Gastrocnemius medialis (tissue), 4 donors: ENCODE measurements around the gene TRIM44. TPM values are rescaled to one million over a fixed set of nuclear protein-coding genes. Genes with fewer than 3 reads are reported as not detected.

Experiments
- ATAC-seq, 2 donors: fragments of 150-250 bp; one replicate each; pipeline ENCODE4 v1.9.1; 2016
- DNase-seq, 2 donors: peaks; one replicate each; pipeline ENCODE4 v3.0.0-alpha.2; 2019
- H3K27ac ChIP-seq, 4 donors: fragments of 200-600 bp; sonication (generic); 1 replicate in 1 of 4; 2 replicates in 3 of 4; pipeline ENCODE4 v1.5.1; 2016 to 2018; ENCODE audit warnings: mild to moderate bottlenecking in 2 of 4, moderate library complexity in 1 of 4
- H3K27me3 ChIP-seq, 3 donors: fragments of 200-600 bp; sonication (generic) in 2 of 3; 1 replicate in 1 of 3; 2 replicates in 2 of 3; pipeline versions ENCODE4 v1.5.1 to v1.6.0; 2016 to 2019; ENCODE audit warnings: mild to moderate bottlenecking in 1 of 3, moderate library complexity in 1 of 3
- H3K36me3 ChIP-seq, 2 donors: fragments of 200-600 bp; sonication (generic) in 1 of 2; one replicate each; pipeline ENCODE4 v1.5.1; 2017 to 2018
- H3K4me1 ChIP-seq, 2 donors: fragments of 200-600 bp; sonication (generic) in 1 of 2; one replicate each; pipeline ENCODE4 v1.5.1; 2016 to 2017; ENCODE audit warnings: mild to moderate bottlenecking in 2 of 2
- H3K4me3 ChIP-seq, 4 donors: fragments of 200-600 bp; sonication (generic) in 3 of 4; 1 replicate in 1 of 4; 2 replicates in 3 of 4; pipeline ENCODE4 v1.5.1; 2016 to 2019; ENCODE audit warnings: mild to moderate bottlenecking in 2 of 4
- H3K9me3 ChIP-seq, 3 donors: fragments of 200-600 bp; sonication (generic) in 2 of 3; 1 replicate in 1 of 3; 2 replicates in 2 of 3; pipeline ENCODE4 v1.5.1; 2016 to 2019
- CTCF ChIP-seq, 5 experiments: fragments of 450-650 bp in 3 of 5; fragments of 200-600 bp in 2 of 5; sonication (generic) in 2 of 5; IDR thresholded peaks in 4 of 5; conservative IDR thresholded peaks in 1 of 5; 1 replicate in 4 of 5; 2 replicates in 1 of 5; pipeline ENCODE4 v1.5.1; 2016 to 2019; ENCODE audit warnings: antibody characterized with exemption in 5 of 5, mild to moderate bottlenecking in 3 of 5, moderate library complexity in 3 of 5
- POLR2A ChIP-seq, 2 donors: fragments of 450-650 bp; IDR thresholded peaks; one replicate each; pipeline ENCODE4 v1.6.1; 2017; ENCODE audit warnings: antibody characterized with exemption in 2 of 2, mild to moderate bottlenecking in 2 of 2, moderate library complexity in 2 of 2
- in situ Hi-C, 4 donors: fragments of 200-750 bp; cut with MboI; loops; one replicate each; pipeline versions ENCODE4 v1.15.0 to v1.8.0; 2017; ENCODE audit warnings: low sequenced_read_pairs in 4 of 4
- intact Hi-C: fragments of 100-400 bp; cut with DNase I; formaldehyde crosslinking; loops from one replicate; pipeline ENCODE4 v1.15.1; 2023; ENCODE audit warnings: low total_unique reads
- total RNA-seq, 4 donors: library from RNA; depleted of rRNA; stranded (reverse); fragments of >200 nt; gene quantifications; one replicate each; pipeline versions ENCODE4 v1.1.0 to v1.2.3, GENCODE V29; 2016

The TRIM44 gene
- total RNA-seq, result 10 to 100 TPM; 25.5 to 30.5 (median 26.2) TPM

GRCh38 chr11:35662649-35663407 is at the start of gene TRIM44:
Gene TRIM44, plus strand, starts transcription at chr11:35662775. Its CDS starts 337 bp downstream, at chr11:35663112.
- peak; percentile 73 to 84 for DNase-seq
- Histone ChIP-seq H3K36me3 (no peaks in the 10 kb centered on the region), H3K9me3 (no peaks in the 10 kb centered on the region), H3K4me1 (peaks cover 22 to 29% of the 10 kb centered on the region in 2 donors), H3K27ac (peak within 1 kb of the TSS; percentile 91 to 97 (median 94)), H3K27me3 (no peaks in the 10 kb centered on the region), H3K4me3 (peak within 1 kb of the TSS; percentile 82 to 91 (median 88))
- peak; percentile 70 to 75 for TF ChIP-seq POLR2A (IDR thresholded peaks at IDR 0.05)
- TF ChIP-seq CTCF (IDR thresholded peaks at IDR 0.05 in 4 of 5, conservative IDR thresholded peaks at IDR 0.05 in 1 of 5), result no peak
- ATAC-seq, result peak; percentile 95 to 97
- in situ Hi-C loops (no loop called here), intact Hi-C loops (loop anchor here (1.0 to 5.0 kb wide), 5 partner anchors 14 to 626 kb away; partner anchors contain the start of genes COMMD9 and LDLRAD3)

GRCh38 chr11:35614939-35615569 is 47.5 kb upstream of the TRIM44 start:
- DNase-seq, result no peak
- H3K36me3 ChIP-seq, result no peaks in the 10 kb centered on the region
- in situ Hi-C loops, result loop anchor here (5.0 to 25.0 kb wide), 10 partner anchors 207 to 872 kb away; no protein-coding TSS in a partner anchor
- H3K4me3 ChIP-seq, result no peak overlapping the region
- peaks cover 4 to 18% of the 10 kb centered on the region in 2 donors for H3K4me1 ChIP-seq
- H3K9me3 ChIP-seq, result no peaks in the 10 kb centered on the region
- H3K27ac ChIP-seq, result no peak overlapping the region
- no peak for ATAC-seq
- H3K27me3 ChIP-seq, result peaks cover 0 to 3% (median 0%) of the 10 kb centered on the region in 3 donors
- no peak for TF ChIP-seq POLR2A (IDR thresholded peaks at IDR 0.05)
- TF ChIP-seq CTCF (IDR thresholded peaks at IDR 0.05 in 4 of 5, conservative IDR thresholded peaks at IDR 0.05 in 1 of 5), result no peak
- intact Hi-C loops, result loop anchor here (5.0 to 10.0 kb wide), 2 partner anchors 450 to 877 kb away; no protein-coding TSS in a partner anchor

- peak in 1 of 2 donors; percentile 28 for ATAC-seq
- TF ChIP-seq POLR2A (IDR thresholded peaks at IDR 0.05) (no peak), CTCF (IDR thresholded peaks at IDR 0.05 in 4 of 5, conservative IDR thresholded peaks at IDR 0.05 in 1 of 5) (peak; percentile 70 to 83 (median 75))
- H3K9me3 ChIP-seq, result no peaks in the 10 kb centered on the region
- in situ Hi-C loops, result loop anchor here (5.0 to 25.0 kb wide), 9 partner anchors 209 to 871 kb away; no protein-coding TSS in a partner anchor
- no peak for DNase-seq
- H3K4me1 ChIP-seq, result peaks cover 9 to 22% of the 10 kb centered on the region in 2 donors
- intact Hi-C loops, result loop anchor here (1.0 to 10.0 kb wide), 6 partner anchors 207 to 876 kb away; no protein-coding TSS in a partner anchor
- H3K36me3 ChIP-seq, result no peaks in the 10 kb centered on the region
- no peak overlapping the region for H3K27ac ChIP-seq
- H3K27me3 ChIP-seq, result peaks cover 0 to 3% (median 0%) of the 10 kb centered on the region in 3 donors
- H3K4me3 ChIP-seq, result no peak overlapping the region
These were observed 46.4 kb upstream of the TRIM44 start for GRCh38 chr11:35615921-35616900.

- in situ Hi-C loops (loop anchor here (5.0 to 25.0 kb wide), 9 partner anchors 208 to 870 kb away; no protein-coding TSS in a partner anchor), intact Hi-C loops (loop anchor here (2.0 to 10.0 kb wide), 5 partner anchors 206 to 875 kb away; no protein-coding TSS in a partner anchor)
- no peaks in the 10 kb centered on the region for H3K9me3 ChIP-seq
- no peak for ATAC-seq
- H3K4me3 ChIP-seq, result peak overlapping the region; percentile 55 to 78 (median 64)
- DNase-seq, result no peak
- no peaks in the 10 kb centered on the region for H3K36me3 ChIP-seq
- H3K27me3 ChIP-seq, result peaks cover 0 to 10% (median 2%) of the 10 kb centered on the region in 3 donors
- H3K27ac ChIP-seq, result peak overlapping the region in 1 of 4 donors; percentile 56
- peaks cover 9 to 22% of the 10 kb centered on the region in 2 donors for H3K4me1 ChIP-seq
- TF ChIP-seq POLR2A (IDR thresholded peaks at IDR 0.05) (no peak), CTCF (IDR thresholded peaks at IDR 0.05 in 4 of 5, conservative IDR thresholded peaks at IDR 0.05 in 1 of 5) (no peak)
These were observed 45.3 kb upstream of the TRIM44 start for GRCh38 chr11:35617316-35617686.
